ENCODE results near the gene EML6.
A peak's percentile ranks its signal among the peaks of the same experiment; 100 is the strongest.
"Not testable (repeated sequence)": the region's sequence is repeated elsewhere in the genome, so short reads cannot be mapped to it uniquely, and the experiment has no call there.

EML6 gene

GRCh38 chr2:54834721-54835120 lies 111.3 kb downstream of the EML6 start:
- DNase-seq (ENCODE audit: low read depth) = no peak
- H3K4me3 ChIP-seq (ENCODE audit: low read depth, low read length) = no peak overlapping the region

- DNase-seq (ENCODE audit: low read depth) = no peak
- H3K4me3 ChIP-seq (ENCODE audit: low read depth, low read length) = no peak overlapping the region
These were observed 113.0 kb downstream of the EML6 start for GRCh38 chr2:54836477-54836876.

GRCh38 chr2:54838585-54839035 lies 115.1 kb downstream of the EML6 start:
- DNase-seq (ENCODE audit: low read depth) = no peak
- no peak overlapping the region for H3K4me3 ChIP-seq (ENCODE audit: low read depth, low read length)

- no peak for DNase-seq (ENCODE audit: low read depth)
- no peak overlapping the region for H3K4me3 ChIP-seq (ENCODE audit: low read depth, low read length)
These were observed 116.2 kb downstream of the EML6 start for GRCh38 chr2:54839461-54840255.

- DNase-seq (ENCODE audit: low read depth) = no peak
- no peak overlapping the region for H3K4me3 ChIP-seq (ENCODE audit: low read depth, low read length)
These were observed 117.4 kb downstream of the EML6 start for GRCh38 chr2:54840559-54841468.

- not testable (repeated sequence) for H3K4me3 ChIP-seq (ENCODE audit: low read depth, low read length); DNase-seq (ENCODE audit: low read depth)
These were observed 118.0 kb downstream of the EML6 start for GRCh38 chr2:54841500-54841899.

GRCh38 chr2:54845094-54845493 lies 121.6 kb downstream of the EML6 start:
- H3K4me3 ChIP-seq (ENCODE audit: low read depth, low read length) = no peak overlapping the region
- DNase-seq (ENCODE audit: low read depth) = no peak

- no peak overlapping the region for H3K4me3 ChIP-seq (ENCODE audit: low read depth, low read length)
- peak; percentile 36 for DNase-seq (ENCODE audit: low read depth)
These were observed 122.1 kb downstream of the EML6 start for GRCh38 chr2:54845514-54845913.

GRCh38 chr2:54850171-54851122 lies 127.0 kb downstream of the EML6 start:
- DNase-seq (ENCODE audit: low read depth) = no peak
- no peak overlapping the region for H3K4me3 ChIP-seq (ENCODE audit: low read depth, low read length)

- H3K4me3 ChIP-seq (ENCODE audit: low read depth, low read length) = no peak overlapping the region
- DNase-seq (ENCODE audit: low read depth) = no peak
These were observed 130.3 kb downstream of the EML6 start for GRCh38 chr2:54853616-54854310.

- no peak for DNase-seq (ENCODE audit: low read depth)
- H3K4me3 ChIP-seq (ENCODE audit: low read depth, low read length) = no peak overlapping the region
These were observed 132.0 kb downstream of the EML6 start for GRCh38 chr2:54855434-54855833.

- H3K4me3 ChIP-seq (ENCODE audit: low read depth, low read length) = no peak overlapping the region
- no peak for DNase-seq (ENCODE audit: low read depth)
These were observed 134.7 kb downstream of the EML6 start for GRCh38 chr2:54858021-54858681.

- DNase-seq (ENCODE audit: low read depth) = no peak
- H3K4me3 ChIP-seq (ENCODE audit: low read depth, low read length) = no peak overlapping the region
These were observed 136.0 kb downstream of the EML6 start for GRCh38 chr2:54859416-54859815.

GRCh38 chr2:54859997-54860701 lies 136.7 kb downstream of the EML6 start:
- H3K4me3 ChIP-seq (ENCODE audit: low read depth, low read length) = no peak overlapping the region
- DNase-seq (ENCODE audit: low read depth) = peak; percentile 90

GRCh38 chr2:54862229-54862628 lies 138.8 kb downstream of the EML6 start:
- H3K4me3 ChIP-seq (ENCODE audit: low read depth, low read length) = no peak overlapping the region
- no peak for DNase-seq (ENCODE audit: low read depth)

GRCh38 chr2:54862742-54863141 lies 139.3 kb downstream of the EML6 start:
- no peak for DNase-seq (ENCODE audit: low read depth)
- H3K4me3 ChIP-seq (ENCODE audit: low read depth, low read length) = no peak overlapping the region

- no peak overlapping the region for H3K4me3 ChIP-seq (ENCODE audit: low read depth, low read length)
- DNase-seq (ENCODE audit: low read depth) = no peak
These were observed 140.2 kb downstream of the EML6 start for GRCh38 chr2:54863660-54864059.

GRCh38 chr2:54864096-54864495 lies 140.6 kb downstream of the EML6 start:
- no peak overlapping the region for H3K4me3 ChIP-seq (ENCODE audit: low read depth, low read length)
- no peak for DNase-seq (ENCODE audit: low read depth)

Data from skeletal muscle cell (primary cell).